Right atrium auricular region (tissue), 2 donors: Measurements from ENCODE around the gene PRR5. TPM values are rescaled to one million over a fixed set of nuclear protein-coding genes. Genes with fewer than 3 reads are reported as not detected.

Source experiments
- DNase-seq: peaks from one replicate; pipeline ENCODE4 v3.0.0-alpha.2; 2019; ENCODE audit warnings: low spot score
- H3K27ac ChIP-seq, 2 donors: fragments of 200-600 bp; sonication (generic); 1 replicate in 1 of 2; 2 replicates in 1 of 2; pipeline ENCODE4 v1.5.1; 2016 to 2019
- H3K27me3 ChIP-seq, 2 donors: fragments of 200-600 bp; sonication (generic); one replicate each; pipeline versions ENCODE4 v1.5.1 to v1.6.0; 2017 to 2019
- H3K36me3 ChIP-seq: fragments of 200-600 bp; sonication (generic); one replicate; pipeline ENCODE4 v1.5.1; 2016
- H3K4me1 ChIP-seq, 2 donors: fragments of 200-600 bp; sonication (generic); one replicate each; pipeline versions ENCODE4 v1.5.1 to v1.6.0; 2017 to 2019
- H3K4me3 ChIP-seq, 2 donors: fragments of 200-600 bp; sonication (generic); 1 replicate in 1 of 2; 2 replicates in 1 of 2; pipeline ENCODE4 v1.5.1; 2017 to 2019; ENCODE audit warnings: mild to moderate bottlenecking in 1 of 2, moderate library complexity in 1 of 2
- H3K9me3 ChIP-seq, 2 donors: fragments of 200-600 bp; sonication (generic); one replicate each; pipeline ENCODE4 v1.5.1; 2019
- total RNA-seq, 2 donors: library from RNA; depleted of rRNA; stranded (reverse); fragments of >200 nt; gene quantifications; one replicate each; pipeline ENCODE4 v1.1.0, GENCODE V29; 2016
- TF ChIP-seq, protein P1 (sequence below), 2 donors: fragments of 200-600 bp; sonication (generic); IDR thresholded peaks; one replicate each; pipeline ENCODE4 v1.5.1; 2019; ENCODE audit warnings: antibody characterized with exemption in 2 of 2

Gene PRR5
- total RNA-seq, 2 donors from 2014 or later, result 10.5 to 12.1 TPM

DNA sequence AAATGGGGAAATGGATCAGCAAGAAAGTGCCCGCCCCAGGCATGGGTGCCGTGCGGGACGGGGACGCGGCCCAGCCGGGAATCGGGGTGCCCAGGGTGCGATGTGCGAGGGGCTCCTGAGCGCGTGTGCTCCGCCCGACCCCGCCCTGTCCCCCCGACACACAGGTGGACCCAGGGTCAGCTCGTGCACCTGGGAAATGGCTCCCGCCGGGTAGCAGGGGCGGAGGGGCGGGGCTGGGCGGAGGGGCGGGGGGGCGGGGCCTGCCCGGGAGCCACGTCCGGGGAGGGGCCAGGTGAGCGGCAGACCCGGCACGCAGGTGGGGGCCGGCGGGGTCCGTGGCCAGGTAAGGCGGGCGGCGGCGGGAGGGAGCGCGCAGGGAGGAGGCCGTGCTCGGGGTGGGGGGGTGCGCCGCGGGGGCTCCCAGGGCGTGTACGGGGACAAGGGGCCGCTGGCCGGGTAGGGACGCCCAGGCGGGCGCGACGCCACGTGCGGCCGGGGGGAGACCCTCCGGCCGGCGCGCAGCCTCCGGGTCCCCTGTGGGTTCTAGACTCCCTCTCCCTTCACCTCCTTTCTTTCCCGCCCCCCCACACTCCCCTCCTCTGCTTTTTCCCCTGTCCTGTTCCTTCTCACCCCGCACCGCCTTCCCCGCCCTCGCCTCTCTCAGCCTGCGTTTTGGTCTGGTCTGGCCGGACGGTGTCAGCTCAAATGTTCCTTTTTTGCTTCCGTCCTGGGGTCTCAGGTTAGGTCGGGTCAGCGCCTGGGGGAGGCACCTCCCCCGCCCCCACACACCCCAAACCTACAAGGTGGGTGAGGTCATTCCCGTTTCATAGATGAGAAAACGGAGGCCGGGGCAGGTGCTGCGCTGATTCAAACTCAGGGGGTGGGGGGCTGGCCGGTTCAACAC lies 50.5 kb downstream of the PRR5 start, which contains the start of gene ARHGAP8:
ARHGAP8 (plus strand) TSS at position 291 of the 904 bp plus-strand sequence. CDS start 33,953 bp downstream, outside the sequence.
- no peak for DNase-seq
- peaks cover 0 to 16% of the 10 kb centered on the region in 2 donors for H3K4me1 ChIP-seq
- peak within 1 kb of the TSS in 1 of 2 donors; percentile 35 for H3K4me3 ChIP-seq
- peaks cover 3 to 9% of the 10 kb centered on the region in 2 donors for H3K27me3 ChIP-seq
- no peak within 1 kb of the TSS for H3K27ac ChIP-seq
- TF ChIP-seq, protein P1, sequence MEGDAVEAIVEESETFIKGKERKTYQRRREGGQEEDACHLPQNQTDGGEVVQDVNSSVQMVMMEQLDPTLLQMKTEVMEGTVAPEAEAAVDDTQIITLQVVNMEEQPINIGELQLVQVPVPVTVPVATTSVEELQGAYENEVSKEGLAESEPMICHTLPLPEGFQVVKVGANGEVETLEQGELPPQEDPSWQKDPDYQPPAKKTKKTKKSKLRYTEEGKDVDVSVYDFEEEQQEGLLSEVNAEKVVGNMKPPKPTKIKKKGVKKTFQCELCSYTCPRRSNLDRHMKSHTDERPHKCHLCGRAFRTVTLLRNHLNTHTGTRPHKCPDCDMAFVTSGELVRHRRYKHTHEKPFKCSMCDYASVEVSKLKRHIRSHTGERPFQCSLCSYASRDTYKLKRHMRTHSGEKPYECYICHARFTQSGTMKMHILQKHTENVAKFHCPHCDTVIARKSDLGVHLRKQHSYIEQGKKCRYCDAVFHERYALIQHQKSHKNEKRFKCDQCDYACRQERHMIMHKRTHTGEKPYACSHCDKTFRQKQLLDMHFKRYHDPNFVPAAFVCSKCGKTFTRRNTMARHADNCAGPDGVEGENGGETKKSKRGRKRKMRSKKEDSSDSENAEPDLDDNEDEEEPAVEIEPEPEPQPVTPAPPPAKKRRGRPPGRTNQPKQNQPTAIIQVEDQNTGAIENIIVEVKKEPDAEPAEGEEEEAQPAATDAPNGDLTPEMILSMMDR (IDR thresholded peaks at IDR 0.05), result no peak
- H3K9me3 ChIP-seq, result peaks cover 0 to 15% of the 10 kb centered on the region in 2 donors
- no peaks in the 10 kb centered on the region for H3K36me3 ChIP-seq

DNA sequence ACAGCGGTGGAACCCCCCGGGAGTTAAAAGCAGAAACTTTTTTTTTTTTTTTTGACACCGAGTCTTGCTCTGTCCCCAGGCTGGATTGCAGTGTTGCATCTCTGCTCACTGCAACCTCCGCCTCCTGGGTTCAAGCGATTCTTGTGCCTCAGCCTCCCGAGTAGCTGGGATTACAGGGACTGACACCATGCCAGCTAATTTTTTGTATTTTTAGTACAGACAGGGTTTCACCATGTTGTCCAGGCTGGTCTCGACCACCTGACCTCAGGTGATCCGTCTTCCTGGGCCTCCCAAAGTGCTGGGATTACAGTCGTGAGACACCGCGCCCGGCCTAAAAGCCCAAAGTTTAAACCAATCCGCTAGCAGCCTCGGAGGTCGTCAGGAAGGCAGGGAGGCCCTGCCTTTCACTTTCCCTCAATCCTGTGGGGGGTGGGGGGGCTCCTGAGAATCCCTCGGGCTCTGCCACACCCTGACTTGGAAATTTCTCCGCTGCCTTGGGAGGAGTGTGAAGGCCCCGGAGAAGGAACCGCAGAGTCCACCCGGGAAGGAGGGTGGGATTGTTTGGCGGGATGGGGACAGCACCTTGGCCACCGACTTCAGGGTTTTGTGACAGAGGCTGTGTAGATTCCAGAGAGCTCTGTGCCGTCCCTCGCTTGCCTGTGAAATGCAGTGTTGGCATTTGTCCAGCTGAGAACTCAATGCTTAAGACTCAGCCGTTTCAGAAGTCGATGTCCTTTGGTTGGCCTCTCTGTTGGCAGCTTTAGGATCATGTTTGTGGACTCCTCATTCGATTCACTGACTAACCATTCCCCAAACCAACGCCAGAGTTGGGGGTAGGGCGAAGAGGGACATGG lies 51.4 kb downstream of the PRR5 start:
- Histone ChIP-seq H3K4me3 (no peak overlapping the region), H3K27ac (no peak overlapping the region), H3K4me1 (peaks cover 0 to 16% of the 10 kb centered on the region in 2 donors), H3K9me3 (peaks cover 0 to 15% of the 10 kb centered on the region in 2 donors), H3K27me3 (peaks cover 3 to 9% of the 10 kb centered on the region in 2 donors), H3K36me3 (no peaks in the 10 kb centered on the region)
- no peak for DNase-seq
- TF ChIP-seq, protein P1 (IDR thresholded peaks at IDR 0.05), result no peak

DNA sequence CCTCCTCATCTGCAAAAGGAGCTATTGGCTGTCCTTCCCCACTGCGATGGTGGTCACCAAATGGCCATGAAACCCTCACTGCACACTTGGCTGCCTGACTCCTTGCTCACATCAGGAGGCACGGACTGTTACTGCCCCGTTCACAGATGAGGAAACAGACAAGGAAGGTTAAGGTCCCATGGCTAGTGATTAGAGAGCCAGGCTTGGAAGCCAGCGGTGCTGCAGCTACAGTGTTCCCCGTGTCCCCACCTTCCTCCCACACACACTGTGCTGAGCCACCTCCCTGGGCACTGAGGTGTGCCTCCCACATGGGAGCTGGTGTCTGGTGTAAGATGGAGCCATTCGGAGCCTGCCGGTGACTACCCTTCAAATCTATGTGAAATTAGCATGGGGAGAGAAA lies 53.0 kb downstream of the PRR5 start:
- peaks cover 3 to 9% of the 10 kb centered on the region in 2 donors for H3K27me3 ChIP-seq
- TF ChIP-seq, protein P1 (IDR thresholded peaks at IDR 0.05), result no peak
- H3K9me3 ChIP-seq, result peaks cover 0 to 15% of the 10 kb centered on the region in 2 donors
- no peak overlapping the region for H3K4me3 ChIP-seq
- peaks cover 0 to 16% of the 10 kb centered on the region in 2 donors for H3K4me1 ChIP-seq
- no peak for DNase-seq
- H3K36me3 ChIP-seq, result no peaks in the 10 kb centered on the region
- H3K27ac ChIP-seq, result no peak overlapping the region

DNA sequence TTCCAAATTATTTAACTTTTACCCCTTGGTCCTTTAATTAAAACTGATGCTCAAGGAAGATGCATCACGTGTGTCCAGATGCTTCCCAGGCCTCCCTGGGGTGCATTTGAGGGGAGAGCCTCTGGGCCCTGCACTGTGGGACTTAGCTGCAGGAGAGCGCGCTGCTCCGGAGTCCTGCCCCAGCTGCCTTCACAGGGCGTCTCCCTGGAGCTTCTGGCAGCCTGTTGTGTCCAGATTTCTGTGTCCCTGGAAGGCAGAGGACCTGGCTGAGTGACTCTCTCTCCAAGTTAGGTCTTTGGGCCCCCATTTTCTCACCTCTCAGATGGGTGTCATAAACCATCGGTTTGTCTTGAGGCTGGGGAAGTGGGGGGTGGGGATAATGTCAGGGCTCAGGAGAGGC lies 53.4 kb downstream of the PRR5 start:
- Histone ChIP-seq H3K27me3 (peaks cover 3 to 9% of the 10 kb centered on the region in 2 donors), H3K4me1 (peaks cover 0 to 16% of the 10 kb centered on the region in 2 donors), H3K9me3 (peaks cover 0 to 15% of the 10 kb centered on the region in 2 donors), H3K4me3 (no peak overlapping the region), H3K36me3 (no peaks in the 10 kb centered on the region), H3K27ac (no peak overlapping the region)
- TF ChIP-seq, protein P1 (IDR thresholded peaks at IDR 0.05), result no peak
- DNase-seq, result no peak

DNA sequence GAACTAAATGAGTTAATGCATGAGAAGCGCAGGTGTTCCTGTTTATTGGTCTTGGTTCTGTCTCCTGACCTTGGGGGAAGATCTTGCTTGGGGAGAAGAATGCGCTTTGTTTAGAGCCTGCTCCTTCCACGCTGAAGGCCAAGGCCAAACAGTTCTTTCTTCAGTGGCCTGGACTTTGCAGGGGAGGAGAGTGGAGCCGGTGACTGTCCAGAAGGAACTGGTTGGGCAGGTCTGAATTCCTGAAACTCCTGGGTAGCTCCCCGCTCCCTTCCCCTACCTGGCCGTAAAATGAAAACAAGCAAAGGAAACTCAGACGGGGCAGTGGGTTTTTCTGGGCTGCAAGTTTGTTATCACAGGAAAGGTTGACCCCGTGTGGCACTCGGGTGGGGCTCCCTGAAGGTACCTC lies 54.0 kb downstream of the PRR5 start:
- Histone ChIP-seq H3K4me1 (peaks cover 0 to 16% of the 10 kb centered on the region in 2 donors), H3K9me3 (peaks cover 0 to 11% of the 10 kb centered on the region in 2 donors), H3K4me3 (no peak overlapping the region), H3K36me3 (no peaks in the 10 kb centered on the region), H3K27ac (no peak overlapping the region), H3K27me3 (peaks cover 0 to 9% of the 10 kb centered on the region in 2 donors)
- TF ChIP-seq, protein P1 (IDR thresholded peaks at IDR 0.05), result no peak
- DNase-seq, result no peak
